HepG2 (cell line): ENCODE data around the gene ABAT. TPM values are rescaled to one million over a fixed set of nuclear protein-coding genes. Genes with fewer than 3 reads are reported as not detected.
A peak's percentile ranks its signal among the peaks of the same experiment; 100 is the strongest.

Source experiments
- ELK4 ChIP-seq: sonication (generic); formaldehyde crosslinking; IDR thresholded peaks from 2 replicates; pipeline ENCODE4 v1.9.0; 2021; ENCODE audit warnings: missing genetic modification reagents, borderline replicate concordance
- ETS1 ChIP-seq: sonication (generic); formaldehyde crosslinking; IDR thresholded peaks from 2 replicates; pipeline ENCODE4 v1.4.0; 2020; ENCODE audit warnings: missing genetic modification reagents
- FOXO4 ChIP-seq: sonication (generic); formaldehyde crosslinking; conservative IDR thresholded peaks from 2 replicates; pipeline ENCODE4 v1.8.1; 2023; ENCODE audit warnings: missing genetic modification reagents
- MEIS1 ChIP-seq: sonication (generic); formaldehyde crosslinking; IDR thresholded peaks from 2 replicates; pipeline ENCODE4 v1.9.0; 2021; ENCODE audit warnings: mild to moderate bottlenecking, missing genetic modification reagents, moderate library complexity, borderline replicate concordance
- PLRG1 ChIP-seq: fragments of 450-650 bp; conservative IDR thresholded peaks from 2 replicates; pipeline ENCODE4 v1.6.1; 2016
- POLR2A ChIP-seq, 2 experiments: IDR thresholded peaks; 2 replicates each; pipeline ENCODE4 v1.6.1; 2011; ENCODE audit warnings: low read depth in 2 of 2, low read length in 2 of 2, mild to moderate bottlenecking in 1 of 2, moderate library complexity in 1 of 2; ENCODE audit not compliant: insufficient read depth in 1 of 2
- SIX1 ChIP-seq: sonication (generic); formaldehyde crosslinking; IDR thresholded peaks from 2 replicates; pipeline ENCODE4 v1.4.0; 2020; ENCODE audit warnings: missing genetic modification reagents, borderline replicate concordance
- SIX4 ChIP-seq: sonication (generic); formaldehyde crosslinking; IDR thresholded peaks from 2 replicates; pipeline ENCODE4 v1.4.0; 2020; ENCODE audit warnings: missing genetic modification reagents
- STAT5B ChIP-seq: sonication (generic); formaldehyde crosslinking; IDR thresholded peaks from 2 replicates; pipeline ENCODE4 v1.4.0; 2020; ENCODE audit warnings: missing genetic modification reagents
- TARDBP ChIP-seq: sonication (generic); formaldehyde crosslinking; IDR thresholded peaks from 2 replicates; pipeline ENCODE4 v1.8.0; 2022; ENCODE audit warnings: mild to moderate bottlenecking, missing genetic modification reagents
- ZBTB1 ChIP-seq: sonication (generic); formaldehyde crosslinking; IDR thresholded peaks from 2 replicates; pipeline ENCODE4 v1.4.0; 2020; ENCODE audit warnings: missing genetic modification reagents, borderline replicate concordance
- ZNF652 ChIP-seq: IDR thresholded peaks from 2 replicates; pipeline ENCODE4 v1.6.1; 2016; ENCODE audit warnings: low read depth, borderline replicate concordance
- ZNF720 ChIP-seq: sonication (generic); formaldehyde crosslinking; IDR thresholded peaks from 2 replicates; pipeline ENCODE4 v1.4.0; 2020; ENCODE audit warnings: missing genetic modification reagents
- ZSCAN12 ChIP-seq: sonication (generic); formaldehyde crosslinking; IDR thresholded peaks from 2 replicates; pipeline ENCODE4 v1.9.0; 2021; ENCODE audit warnings: mild to moderate bottlenecking, missing genetic modification reagents
- ZSCAN20 ChIP-seq: sonication (generic); formaldehyde crosslinking; IDR thresholded peaks from 2 replicates; pipeline ENCODE4 v1.4.0; 2020; ENCODE audit warnings: missing genetic modification reagents, mild to moderate bottlenecking, borderline replicate concordance
- polyA plus RNA-seq, 8 experiments: library from polyadenylated mRNA; depleted of rRNA in 3 of 8; stranded (reverse) in 7 of 8; unstranded in 1 of 8; fragments of >200 nt; fragmentation: Illumina TruSeq in 4 of 8; extraction: Trizol in 4 of 8; gene quantifications; 2 replicates each; pipeline versions ENCODE4 v1.2.1 to v1.2.3, GENCODE V29; 2011 to 2016; ENCODE audit warnings: low read depth in 4 of 8, missing spikeins in 1 of 8, mixed read lengths in 1 of 8; ENCODE audit not compliant: insufficient read depth in 1 of 8
- total RNA-seq, 5 experiments: library from RNA; depleted of rRNA; stranded (reverse); fragments of >200 nt; fragmentation: Illumina TruSeq; extraction: Trizol; gene quantifications; 2 replicates each; pipeline ENCODE4 v1.2.3, GENCODE V29; 2016; ENCODE audit warnings: low read depth in 1 of 5

The ABAT gene
- total and polyA plus RNA-seq, 2 of the 13 experiments (the other 11 are each of a cell fraction or from before 2014, with no cell fraction given), result 47.6 to 97.3 TPM

- peak; percentile 11; the same call in 1 of the 2 replicates for TF ChIP-seq ZNF652 (CRISPR knock-in tag)
- TF ChIP-seq FOXO4 (CRISPR knock-in tag), result no peak
- TF ChIP-seq MEIS1 (CRISPR knock-in tag), result no peak
- no peak for TF ChIP-seq ELK4 (CRISPR knock-in tag)
- no peak for TF ChIP-seq POLR2A (IDR thresholded peaks at IDR 0.05; ENCODE audit: insufficient read depth in 1 of 2, low read depth in 2 of 2, low read length in 2 of 2)
- no peak for TF ChIP-seq SIX1 (CRISPR knock-in tag)
- no peak for TF ChIP-seq STAT5B (CRISPR knock-in tag)
- no peak for TF ChIP-seq TARDBP (CRISPR knock-in tag)
- TF ChIP-seq ZBTB1 (CRISPR knock-in tag), result no peak
- no peak for TF ChIP-seq ETS1
- TF ChIP-seq ZSCAN20 (CRISPR knock-in tag), result no peak
- TF ChIP-seq PLRG1, result no peak
- no peak for TF ChIP-seq ZNF720
- TF ChIP-seq SIX4 (CRISPR knock-in tag), result no peak
- no peak for TF ChIP-seq ZSCAN12 (CRISPR knock-in tag)
Measured at GRCh38 chr16:8816967-8817655, 142.7 kb downstream of the ABAT start (continued).
